HFFc6 (cell line): ENCODE measurements around the gene SMIM36. TPM values are rescaled to one million over a fixed set of nuclear protein-coding genes. Genes with fewer than 3 reads are reported as not detected.
"Not testable (repeated sequence)": the region's sequence is repeated elsewhere in the genome, so short reads cannot be mapped to it uniquely, and the experiment has no call there.

Source experiments
- DNase-seq: peaks from one replicate; pipeline ENCODE4 v3.0.0-alpha.2; 2018
- H3K27ac Mint-ChIP-seq: 2 replicates; pipeline ENCODE4 v1.8.0; 2020; ENCODE audit warnings: mild to moderate bottlenecking, mixed read lengths
- H3K27me3 Mint-ChIP-seq: 2 replicates; pipeline ENCODE4 v1.8.0; 2021; ENCODE audit warnings: mild to moderate bottlenecking, moderate library complexity, mixed read lengths; ENCODE audit not compliant: insufficient read depth
- H3K36me3 Mint-ChIP-seq: 2 replicates; pipeline ENCODE4 v1.8.0; 2021; ENCODE audit warnings: low read depth, mixed read lengths
- H3K4me1 Mint-ChIP-seq: 2 replicates; pipeline ENCODE4 v1.8.0; 2020; ENCODE audit warnings: low read depth, mixed read lengths
- H3K4me3 Mint-ChIP-seq: 2 replicates; pipeline ENCODE4 v1.8.0; 2020; ENCODE audit warnings: mild to moderate bottlenecking, moderate library complexity, mixed read lengths
- H3K9me3 Mint-ChIP-seq: 2 replicates; pipeline ENCODE4 v1.8.0; 2020; ENCODE audit warnings: mild to moderate bottlenecking, mixed read lengths
- total RNA-seq, 6 experiments: library from RNA; stranded (reverse); fragmentation: NEBNext Ultra II Directional; extraction: Animal tissue kit (Norgen Biotek cat#: 25700); gene quantifications; 2 replicates in 1 of 6; 3 replicates in 5 of 6; pipeline ENCODE4 v1.2.3, GENCODE V29; 2021
- TF ChIP-seq, protein P1 (sequence below): fragments of 200-600 bp; sonication (generic); IDR thresholded peaks from 2 replicates; pipeline ENCODE4 v1.5.0; 2021; ENCODE audit warnings: antibody characterized with exemption, mild to moderate bottlenecking

The SMIM36 gene
- total RNA-seq, 6 experiments from 2014 or later, result not detected

DNA sequence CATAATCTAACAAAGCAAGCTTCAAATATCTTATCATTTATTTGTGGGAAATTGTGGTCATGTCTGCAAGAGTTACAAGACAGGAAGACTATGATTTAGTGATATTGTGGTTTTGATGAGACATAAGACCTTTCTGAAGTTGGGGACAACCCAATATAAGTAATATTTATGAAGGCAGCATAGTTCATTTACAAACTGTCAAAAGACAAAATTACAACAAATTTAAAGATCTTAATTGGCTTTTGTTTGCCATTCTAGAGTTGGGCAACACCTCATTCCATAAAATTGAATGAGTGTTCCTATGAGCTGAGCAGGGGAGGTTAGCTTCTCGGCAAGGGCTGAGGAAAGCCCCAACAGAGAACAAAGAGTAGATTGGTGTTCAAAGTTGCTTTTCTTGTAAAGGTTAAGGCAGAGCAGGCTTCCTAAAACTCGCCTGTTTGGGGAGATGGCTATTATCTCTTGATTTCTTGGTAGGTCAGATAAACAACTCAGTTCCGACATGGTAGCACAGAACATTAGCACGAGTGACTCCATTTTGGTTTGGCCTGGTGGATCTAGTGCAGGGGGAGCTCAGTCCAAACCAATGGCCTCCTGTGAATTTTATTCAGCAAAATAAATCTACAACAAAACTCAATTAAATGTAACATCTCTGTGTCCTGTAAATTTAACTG lies 78.8 kb downstream of the SMIM36 start:
- Mint-ChIP-seq H3K9me3 (no peaks in the 10 kb centered on the region), H3K4me3 (no peak overlapping the region; the same call in 1 of the 2 replicates), H3K36me3 (no peaks in the 10 kb centered on the region), H3K27me3 (peaks cover 5% of the 10 kb centered on the region; the same call in 1 of the 2 replicates), H3K27ac (peak overlapping the region; percentile 81), H3K4me1 (peaks cover 46% of the 10 kb centered on the region)
- TF ChIP-seq, protein P1, sequence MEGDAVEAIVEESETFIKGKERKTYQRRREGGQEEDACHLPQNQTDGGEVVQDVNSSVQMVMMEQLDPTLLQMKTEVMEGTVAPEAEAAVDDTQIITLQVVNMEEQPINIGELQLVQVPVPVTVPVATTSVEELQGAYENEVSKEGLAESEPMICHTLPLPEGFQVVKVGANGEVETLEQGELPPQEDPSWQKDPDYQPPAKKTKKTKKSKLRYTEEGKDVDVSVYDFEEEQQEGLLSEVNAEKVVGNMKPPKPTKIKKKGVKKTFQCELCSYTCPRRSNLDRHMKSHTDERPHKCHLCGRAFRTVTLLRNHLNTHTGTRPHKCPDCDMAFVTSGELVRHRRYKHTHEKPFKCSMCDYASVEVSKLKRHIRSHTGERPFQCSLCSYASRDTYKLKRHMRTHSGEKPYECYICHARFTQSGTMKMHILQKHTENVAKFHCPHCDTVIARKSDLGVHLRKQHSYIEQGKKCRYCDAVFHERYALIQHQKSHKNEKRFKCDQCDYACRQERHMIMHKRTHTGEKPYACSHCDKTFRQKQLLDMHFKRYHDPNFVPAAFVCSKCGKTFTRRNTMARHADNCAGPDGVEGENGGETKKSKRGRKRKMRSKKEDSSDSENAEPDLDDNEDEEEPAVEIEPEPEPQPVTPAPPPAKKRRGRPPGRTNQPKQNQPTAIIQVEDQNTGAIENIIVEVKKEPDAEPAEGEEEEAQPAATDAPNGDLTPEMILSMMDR, result no peak
- DNase-seq, result no peak

DNA sequence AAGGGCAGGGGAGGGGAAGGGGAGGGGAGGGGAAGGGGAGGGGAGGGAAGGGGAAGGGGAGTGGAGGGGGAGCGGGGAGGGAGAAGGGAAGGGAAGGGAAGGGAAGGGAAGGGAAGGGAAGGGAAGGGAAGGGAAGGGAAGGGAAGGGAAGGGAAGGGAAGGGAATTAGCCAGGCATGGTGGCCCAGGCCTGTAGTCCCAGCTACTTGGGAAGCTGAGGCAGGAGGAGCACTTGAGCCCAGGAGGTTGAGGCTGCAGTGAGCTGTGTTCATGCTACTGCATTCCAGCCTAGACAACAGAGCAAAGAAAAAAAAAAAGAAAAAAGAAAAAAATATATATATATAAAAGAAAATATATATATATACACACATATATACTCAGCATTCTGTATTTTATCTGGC lies 79.3 kb downstream of the SMIM36 start:
- peaks cover 47% of the 10 kb centered on the region for H3K4me1 Mint-ChIP-seq
- H3K36me3 Mint-ChIP-seq, result not testable (repeated sequence)

DNA sequence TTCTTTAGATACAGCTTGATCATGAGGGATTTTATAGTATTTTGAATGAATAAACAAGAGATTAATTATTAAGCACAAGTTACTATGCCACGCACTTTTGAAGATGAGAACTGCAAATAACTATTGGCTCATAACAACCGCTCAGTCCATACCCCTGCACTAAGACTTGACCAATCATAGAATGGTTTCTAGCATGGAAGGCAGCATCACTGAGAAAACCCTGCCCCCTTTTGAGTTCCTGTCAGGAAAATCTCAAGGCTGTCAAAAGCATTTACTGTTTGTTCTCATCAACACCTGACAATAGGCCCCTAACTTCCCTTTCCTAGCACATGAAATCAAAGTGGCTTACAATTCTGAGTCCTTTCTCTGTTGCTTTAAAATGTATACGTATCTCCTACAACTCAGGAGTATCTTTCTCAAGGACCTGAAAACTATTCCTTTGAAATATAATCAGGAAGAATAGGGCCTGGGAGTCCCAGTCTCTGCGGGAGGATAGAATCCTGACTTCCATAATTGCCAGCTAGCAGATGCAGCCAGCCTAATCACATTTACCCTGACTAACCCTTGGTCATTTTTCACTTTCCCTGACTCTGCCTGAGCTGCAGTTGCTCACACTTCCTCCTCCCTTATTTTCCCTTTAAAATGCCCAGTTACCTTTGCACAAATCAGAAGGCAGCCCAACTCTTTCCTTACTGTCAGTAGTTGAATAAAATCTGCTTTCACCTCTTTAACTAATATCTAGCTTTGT lies 80.5 kb downstream of the SMIM36 start:
- Mint-ChIP-seq H3K4me1 (peaks cover 52% of the 10 kb centered on the region), H3K9me3 (no peaks in the 10 kb centered on the region), H3K27ac (no peak overlapping the region), H3K27me3 (peaks cover 5% of the 10 kb centered on the region), H3K36me3 (no peaks in the 10 kb centered on the region), H3K4me3 (no peak overlapping the region)
- DNase-seq, result no peak
- TF ChIP-seq, protein P1, result no peak

More for the DNA sequence above, 79.3 kb downstream of the SMIM36 start:
- not testable (repeated sequence) for H3K9me3 Mint-ChIP-seq, H3K4me3 Mint-ChIP-seq, DNase-seq, H3K27ac Mint-ChIP-seq, H3K27me3 Mint-ChIP-seq

DNA sequence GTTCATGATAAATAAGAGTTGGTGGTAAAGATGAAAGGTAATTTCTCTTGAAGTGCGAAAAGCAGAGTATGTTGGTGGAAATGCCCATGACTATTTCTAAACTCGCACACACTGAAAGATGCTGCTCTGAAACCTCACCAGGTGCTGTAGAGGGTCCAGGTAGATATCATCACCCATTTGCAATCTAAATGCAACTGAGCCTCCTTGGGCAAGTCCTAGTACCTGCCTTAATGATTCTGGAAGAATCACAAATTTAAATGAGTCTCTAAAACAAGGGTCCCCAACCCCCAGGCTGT lies 83.7 kb downstream of the SMIM36 start:
- no peaks in the 10 kb centered on the region for H3K9me3 Mint-ChIP-seq
- no peak overlapping the region for H3K27ac Mint-ChIP-seq
- no peaks in the 10 kb centered on the region for H3K36me3 Mint-ChIP-seq
- H3K4me3 Mint-ChIP-seq, result no peak overlapping the region
- TF ChIP-seq, protein P1, result no peak
- peaks cover 5% of the 10 kb centered on the region for H3K27me3 Mint-ChIP-seq
- peaks cover 23% of the 10 kb centered on the region for H3K4me1 Mint-ChIP-seq
- DNase-seq, result no peak

- DNase-seq, result peak; percentile 20
- Mint-ChIP-seq H3K9me3 (no peaks in the 10 kb centered on the region), H3K4me1 (peaks cover 18% of the 10 kb centered on the region), H3K27ac (no peak overlapping the region), H3K4me3 (no peak overlapping the region; the same call in 1 of the 2 replicates), H3K36me3 (no peaks in the 10 kb centered on the region), H3K27me3 (peaks cover 5% of the 10 kb centered on the region)
- TF ChIP-seq, protein P1, result no peak
These were observed 84.2 kb downstream of the SMIM36 start for GRCh38 chr17:55426851-55427586.
